PC-3 (cell line): ENCODE results near the gene TSPAN9. TPM values are rescaled to one million over a fixed set of nuclear protein-coding genes. Genes with fewer than 3 reads are reported as not detected.
A peak's percentile ranks its signal among the peaks of the same experiment; 100 is the strongest.

Experiments
- ATAC-seq: fragments of 200-7000 bp; cut with Tn5 transposase; 2 replicates; pipeline ENCODE4 v1.9.1; 2020; ENCODE audit warnings: mild to moderate bottlenecking, moderate library complexity
- BruUV-seq: library from RNA; stranded (reverse); fragments of 400-500 nt; replicated peaks from 2 replicates; lab custom pipeline; 2021; lab: Mats Ljungman, UMichigan
- CTCF ChIA-PET: fragments of 300-600 bp; sonication (Branson Sonifier 250); formaldehyde crosslinking; loops from one replicate; lab custom pipeline; 2022; ENCODE audit warnings: antibody characterized with exemption; lab: Charles Lee
- POLR2A ChIA-PET: fragments of 300-600 bp; sonication (Branson Sonifier 250); formaldehyde crosslinking; loops from one replicate; lab custom pipeline; 2022; ENCODE audit warnings: antibody characterized with exemption; ENCODE audit not compliant: unreplicated experiment; lab: Charles Lee
- DNase-seq: peaks from one replicate; pipeline ENCODE4 v3.0.0-alpha.2; 2015
- H2AFZ ChIP-seq: fragments of 300-600 bp; sonication (generic); 2 replicates; pipeline ENCODE4 v1.6.0; 2016; ENCODE audit warnings: antibody characterized with exemption, low read length
- H3F3A ChIP-seq: fragments of 300-600 bp; sonication (generic); one replicate; pipeline ENCODE4 v1.6.0; 2017; ENCODE audit warnings: antibody characterized with exemption, low read length, control low read depth, mild to moderate bottlenecking; ENCODE audit not compliant: unreplicated experiment
- H3K27ac ChIP-seq: fragments of 300-600 bp; sonication (generic); 2 replicates; pipeline ENCODE4 v1.5.1; 2016; ENCODE audit warnings: mild to moderate bottlenecking, low read length
- H3K27me3 ChIP-seq: fragments of 300-600 bp; sonication (generic); 2 replicates; pipeline ENCODE4 v1.6.1; 2016; ENCODE audit warnings: low read length, mixed read lengths
- H3K36me3 ChIP-seq: fragments of 300-600 bp; sonication (generic); 2 replicates; pipeline ENCODE4 v1.6.1; 2016; ENCODE audit warnings: low read depth, mixed run types, low read length, mixed read lengths
- H3K4me1 ChIP-seq: fragments of 300-600 bp; sonication (generic); 2 replicates; pipeline ENCODE4 v1.5.1; 2016; ENCODE audit warnings: low read length; ENCODE audit not compliant: insufficient read depth
- H3K4me2 ChIP-seq: fragments of 300-600 bp; sonication (generic); 2 replicates; pipeline ENCODE4 v1.6.0; 2016; ENCODE audit warnings: low read length
- H3K4me3 ChIP-seq: fragments of 300-600 bp; sonication (generic); 2 replicates; pipeline ENCODE4 v1.5.1; 2016; ENCODE audit warnings: mild to moderate bottlenecking, low read length, mixed read lengths
- H3K79me2 ChIP-seq: fragments of 300-600 bp; sonication (generic); 2 replicates; pipeline ENCODE4 v1.6.1; 2017; ENCODE audit warnings: low read length, mixed read lengths
- H3K9ac ChIP-seq: fragments of 300-600 bp; sonication (generic); 2 replicates; pipeline ENCODE4 v1.6.0; 2016; ENCODE audit warnings: mild to moderate bottlenecking, low read length
- H3K9me2 ChIP-seq: fragments of 300-600 bp; sonication (generic); replicated peaks from 2 replicates; pipeline ENCODE4 v1.6.1; 2016; ENCODE audit warnings: mixed run types, low read length, mixed read lengths
- H3K9me3 ChIP-seq: fragments of 300-600 bp; sonication (generic); 2 replicates; pipeline ENCODE4 v1.6.1; 2016; ENCODE audit warnings: low read length, mixed read lengths
- H4K20me1 ChIP-seq: fragments of 300-600 bp; sonication (generic); 2 replicates; pipeline ENCODE4 v1.6.1; 2016; ENCODE audit warnings: low read length, mixed read lengths
- EZH2 ChIP-seq: fragments of 300-600 bp; sonication (generic); IDR thresholded peaks from one replicate; pipeline ENCODE4 v1.6.1; 2017; ENCODE audit warnings: antibody characterized with exemption, mild to moderate bottlenecking, low read length; ENCODE audit not compliant: unreplicated experiment
- EZH2phosphoT487 ChIP-seq: fragments of 300-600 bp; sonication (generic); IDR thresholded peaks from 2 replicates; pipeline ENCODE4 v1.6.1; 2018; ENCODE audit warnings: mild to moderate bottlenecking, antibody characterized with exemption, low read length, borderline replicate concordance
- intact Hi-C: fragments of 100-400 bp; cut with micrococcal nuclease; formaldehyde crosslinking; loops from 2 replicates; pipeline ENCODE4 v1.9.0; 2023
- total RNA-seq: library from RNA; depleted of rRNA; stranded (reverse); fragments of >200 nt; gene quantifications from 2 replicates; pipeline ENCODE4 v1.2.3, GENCODE V29; 2014
- TF ChIP-seq, protein P1 (sequence below): fragments of 300-600 bp; sonication (generic); conservative IDR thresholded peaks from 2 replicates; pipeline ENCODE4 v1.5.1; 2017; ENCODE audit warnings: antibody characterized with exemption, low read depth, mild to moderate bottlenecking, low read length

Gene TSPAN9
- total RNA-seq, 1 experiment from 2014 or later, result 6.2 TPM

DNA sequence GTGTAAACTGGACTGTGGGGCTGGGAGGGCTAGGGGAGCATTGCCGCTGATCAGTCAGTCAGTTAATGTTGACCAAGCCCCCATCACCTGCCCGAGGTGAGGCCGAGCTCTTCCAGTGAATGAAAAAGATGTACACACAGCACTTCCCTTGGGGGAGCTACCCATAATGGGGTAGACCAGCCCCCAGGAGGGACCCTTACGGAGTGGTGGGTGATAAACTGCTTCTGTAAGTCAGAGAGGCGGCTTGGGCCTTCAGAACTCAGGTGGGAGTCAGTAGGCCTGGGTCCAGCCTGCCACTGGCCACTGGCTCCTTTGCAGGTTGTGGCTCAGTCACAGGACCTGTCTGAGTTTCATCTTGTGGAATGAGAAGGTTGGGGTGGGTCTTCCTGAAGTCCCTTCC, 43.5 kb downstream of the TSPAN9 start:
- Histone ChIP-seq H3K27me3 (no peaks in the 10 kb centered on the region), H4K20me1 (no peaks in the 10 kb centered on the region), H3K4me2 (no peak overlapping the region), H3K4me1 (peaks cover 42% of the 10 kb centered on the region), H3K9me2 (no peaks in the 10 kb centered on the region), H2AFZ (no peak overlapping the region), H3F3A (peaks cover 4% of the 10 kb centered on the region), H3K4me3 (no peak overlapping the region), H3K36me3 (no peaks in the 10 kb centered on the region), H3K9me3 (no peaks in the 10 kb centered on the region), H3K9ac (no peak overlapping the region), H3K79me2 (no peaks in the 10 kb centered on the region), H3K27ac (no peak overlapping the region)
- ChIA-PET CTCF (interaction anchor here (0.6 kb wide), 1 partner anchor 147 kb away, joined by 3 read pairs; no protein-coding TSS in a partner anchor), POLR2A (no interaction called here)
- DNase-seq, result no peak
- TF ChIP-seq, protein P1, sequence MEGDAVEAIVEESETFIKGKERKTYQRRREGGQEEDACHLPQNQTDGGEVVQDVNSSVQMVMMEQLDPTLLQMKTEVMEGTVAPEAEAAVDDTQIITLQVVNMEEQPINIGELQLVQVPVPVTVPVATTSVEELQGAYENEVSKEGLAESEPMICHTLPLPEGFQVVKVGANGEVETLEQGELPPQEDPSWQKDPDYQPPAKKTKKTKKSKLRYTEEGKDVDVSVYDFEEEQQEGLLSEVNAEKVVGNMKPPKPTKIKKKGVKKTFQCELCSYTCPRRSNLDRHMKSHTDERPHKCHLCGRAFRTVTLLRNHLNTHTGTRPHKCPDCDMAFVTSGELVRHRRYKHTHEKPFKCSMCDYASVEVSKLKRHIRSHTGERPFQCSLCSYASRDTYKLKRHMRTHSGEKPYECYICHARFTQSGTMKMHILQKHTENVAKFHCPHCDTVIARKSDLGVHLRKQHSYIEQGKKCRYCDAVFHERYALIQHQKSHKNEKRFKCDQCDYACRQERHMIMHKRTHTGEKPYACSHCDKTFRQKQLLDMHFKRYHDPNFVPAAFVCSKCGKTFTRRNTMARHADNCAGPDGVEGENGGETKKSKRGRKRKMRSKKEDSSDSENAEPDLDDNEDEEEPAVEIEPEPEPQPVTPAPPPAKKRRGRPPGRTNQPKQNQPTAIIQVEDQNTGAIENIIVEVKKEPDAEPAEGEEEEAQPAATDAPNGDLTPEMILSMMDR, result no peak
- TF ChIP-seq EZH2 (no peak), EZH2phosphoT487 (no peak)
- no TSS peak for BruUV-seq
- ATAC-seq, result no peak
- intact Hi-C loops, result no loop called here

DNA sequence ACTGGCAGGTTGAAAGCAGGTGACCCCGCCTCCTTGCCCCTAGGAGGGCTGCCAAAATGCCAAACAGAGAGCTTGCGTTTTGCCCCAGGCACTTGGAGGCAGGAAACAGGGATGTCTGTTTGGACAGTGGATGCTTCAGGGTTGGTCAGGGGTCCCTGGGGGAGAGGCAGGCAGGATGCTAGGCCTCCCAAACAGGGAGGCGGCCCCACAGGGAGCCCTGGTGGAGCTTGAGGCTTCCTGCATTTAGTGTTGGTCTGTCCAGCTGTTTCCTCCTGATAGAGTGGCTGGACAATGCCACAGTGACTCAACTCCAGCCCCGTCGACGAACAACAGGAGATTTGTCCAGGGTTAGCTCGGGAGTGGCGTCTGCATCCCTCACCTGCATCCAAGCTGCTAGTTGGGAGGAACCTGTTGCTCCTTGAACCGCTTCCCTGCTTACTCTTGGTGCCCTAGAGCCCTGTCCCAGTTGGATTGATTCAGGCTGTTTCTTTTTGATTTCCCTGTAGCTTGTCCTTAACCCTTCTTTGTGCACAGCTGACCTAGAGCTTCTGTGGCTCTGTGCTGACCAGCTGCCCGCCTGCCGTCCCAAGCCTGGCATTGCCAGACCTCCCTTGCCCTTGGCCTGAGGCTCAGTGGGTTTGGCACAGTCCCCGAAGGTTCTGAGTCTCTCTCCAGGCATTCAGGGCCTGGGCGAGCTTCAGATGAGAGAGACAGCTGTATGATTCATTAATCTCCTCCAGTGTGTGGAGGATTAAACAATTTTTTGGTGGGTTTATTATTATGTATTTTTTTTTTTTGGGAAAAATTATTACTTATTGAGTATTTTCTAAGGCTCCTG, 45.9 kb downstream of the TSPAN9 start:
- ChIA-PET CTCF (interaction anchor here (0.7 to 1.4 kb wide), 2 partner anchors 50 to 199 kb away, joined by 3 to 5 read pairs; no protein-coding TSS in a partner anchor), POLR2A (no interaction called here)
- peak overlapping the region; percentile 46; the same call in 1 of the 2 replicates for H2AFZ ChIP-seq
- H3K4me2 ChIP-seq, result peak overlapping the region; percentile 67
- H3K79me2 ChIP-seq, result no peaks in the 10 kb centered on the region
- no peak overlapping the region; the same call in 1 of the 2 replicates for H3K4me3 ChIP-seq
- DNase-seq (peak; percentile 74), ATAC-seq (peak; percentile 85)
- H3K9me3 ChIP-seq, result no peaks in the 10 kb centered on the region
- peaks cover 20% of the 10 kb centered on the region for H3K4me1 ChIP-seq
- no peak overlapping the region for H3K9ac ChIP-seq
- TF ChIP-seq EZH2 (no peak), EZH2phosphoT487 (no peak)
- TF ChIP-seq, protein P1, result no peak
- H4K20me1 ChIP-seq, result no peaks in the 10 kb centered on the region
- intact Hi-C loops, result loop anchor here (2.0 kb wide), 1 partner anchor 50 kb away; no protein-coding TSS in a partner anchor
- H3K9me2 ChIP-seq, result no peaks in the 10 kb centered on the region
- peaks cover 4% of the 10 kb centered on the region for H3F3A ChIP-seq
- no TSS peak for BruUV-seq
- peak overlapping the region; percentile 64 for H3K27ac ChIP-seq
- no peaks in the 10 kb centered on the region for H3K36me3 ChIP-seq
- H3K27me3 ChIP-seq, result no peaks in the 10 kb centered on the region

DNA sequence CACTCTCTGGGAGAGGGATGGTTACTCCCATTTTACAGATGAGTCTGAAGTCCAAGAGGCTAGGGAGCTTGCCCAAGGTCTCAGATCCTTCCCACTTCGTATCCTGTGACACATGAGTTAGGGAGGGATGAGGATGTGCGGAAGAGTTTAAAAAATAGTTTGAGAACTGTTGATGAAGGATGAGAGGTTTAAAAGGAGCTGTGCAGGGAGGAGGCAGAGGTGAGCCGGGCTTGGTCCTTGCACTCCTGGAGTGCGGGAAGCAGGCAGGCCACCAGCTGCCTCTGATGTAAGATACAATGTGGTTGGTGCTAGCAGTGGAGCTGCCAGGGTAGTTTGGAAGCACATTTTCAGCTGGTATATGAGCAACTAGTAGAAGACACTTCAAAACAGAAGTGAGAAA, 46.5 kb downstream of the TSPAN9 start:
- Histone ChIP-seq H3K79me2 (no peaks in the 10 kb centered on the region), H3K4me2 (peak overlapping the region; percentile 67; the same call in 1 of the 2 replicates), H3K9ac (no peak overlapping the region), H4K20me1 (no peaks in the 10 kb centered on the region), H3K9me2 (no peaks in the 10 kb centered on the region), H3K9me3 (no peaks in the 10 kb centered on the region), H3K27ac (peak overlapping the region; percentile 64), H3K4me3 (no peak overlapping the region), H3F3A (peaks cover 4% of the 10 kb centered on the region), H3K36me3 (no peaks in the 10 kb centered on the region), H3K4me1 (peaks cover 19% of the 10 kb centered on the region), H3K27me3 (no peaks in the 10 kb centered on the region), H2AFZ (no peak overlapping the region)
- peak; percentile 18 for DNase-seq
- BruUV-seq, result no TSS peak
- ChIA-PET CTCF (interaction anchor here (0.5 to 1.4 kb wide), 3 partner anchors 50 to 200 kb away, joined by 3 to 5 read pairs (median 3); no protein-coding TSS in a partner anchor), POLR2A (no interaction called here)
- no peak for ATAC-seq
- intact Hi-C loops, result loop anchor here (2.0 kb wide), 1 partner anchor 51 kb away; no protein-coding TSS in a partner anchor
- no peak for TF ChIP-seq EZH2
- no peak for TF ChIP-seq EZH2phosphoT487
- TF ChIP-seq, protein P1, result no peak
